ENCODE results near the gene ELMO1. TPM values are rescaled to one million over a fixed set of nuclear protein-coding genes. Genes with fewer than 3 reads are reported as not detected.

Gene ELMO1
- total and polyA plus RNA-seq, 4 donors, result 10.1 to 183 (median 34.4) TPM

DNA sequence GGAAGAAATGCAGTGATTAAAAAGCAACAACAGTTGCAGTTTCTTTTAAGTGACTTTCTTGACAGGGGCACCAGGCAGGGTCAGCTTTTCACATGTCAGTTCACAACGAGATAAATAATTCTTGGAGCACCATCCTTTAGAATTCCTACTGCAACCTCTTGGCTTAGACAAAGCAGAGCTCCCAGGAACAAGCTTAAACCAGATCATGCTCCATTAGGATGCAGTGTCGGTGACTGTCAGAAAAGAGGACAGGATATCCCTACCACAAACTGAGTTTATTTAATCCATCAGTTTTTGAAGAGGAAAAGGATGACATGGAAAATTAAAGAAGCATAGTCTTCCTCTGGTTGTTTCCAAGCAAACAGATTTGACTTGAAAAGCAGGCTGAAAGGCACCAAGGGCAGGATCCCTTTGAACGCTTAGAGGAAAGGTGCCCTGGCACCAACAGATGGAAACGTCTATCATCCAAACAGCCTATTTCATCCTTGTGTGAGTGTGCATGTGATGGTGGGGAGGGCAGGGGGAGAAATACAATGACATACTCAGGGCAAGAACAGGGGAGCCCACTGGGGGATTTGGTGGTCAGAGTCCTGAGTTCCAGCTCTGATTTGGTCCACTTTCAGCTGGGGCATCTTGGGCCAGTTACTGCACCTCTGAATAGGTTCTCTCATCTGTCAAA lies 392.3 kb downstream of the ELMO1 start:
- Histone ChIP-seq H3K27me3 (ENCODE audit: control insufficient read depth in 3 of 3, insufficient read depth in 3 of 3, low read length in 2 of 3) (no peaks in the 10 kb centered on the region), H3K36me3 (ENCODE audit: control insufficient read depth in 4 of 4, insufficient read depth in 4 of 4, low read length in 4 of 4) (peaks cover 0 to 1% (median 0%) of the 10 kb centered on the region in 4 donors), H3K4me3 (no peak overlapping the region), H3K9ac (ENCODE audit: insufficient read depth in 1 of 2, low read length in 2 of 2) (no peak overlapping the region), H3K4me1 (ENCODE audit: control insufficient read depth in 5 of 5, insufficient read depth in 5 of 5, low read length in 5 of 5) (peaks cover 0 to 5% (median 0%) of the 10 kb centered on the region in 5 donors), H3K9me3 (ENCODE audit: control insufficient read depth in 4 of 4, insufficient read depth in 3 of 4, low read length in 3 of 4) (no peaks in the 10 kb centered on the region), H3K27ac (ENCODE audit: low read depth in 1 of 2, low read length in 1 of 2) (no peak overlapping the region)
- ATAC-seq (ENCODE audit: insufficient read depth, low FRiP score) (no peak), DNase-seq (no peak)
- 70 to 82% methylated on average over 4 of the region's 4 CpGs for WGBS, 2 donors
- TF ChIP-seq CTCF (IDR thresholded peaks at IDR 0.05; ENCODE audit: control extremely low read depth, extremely low read depth), result no peak

GRCh38 chr7:37054624-37055241 lies 393.9 kb downstream of the ELMO1 start:
- TF ChIP-seq CTCF (IDR thresholded peaks at IDR 0.05; ENCODE audit: control extremely low read depth, extremely low read depth), result no peak
- DNase-seq (peak in 2 of 3 donors; percentile 15 to 25), ATAC-seq (ENCODE audit: insufficient read depth, low FRiP score) (no peak)
- peaks cover 0 to 1% (median 0%) of the 10 kb centered on the region in 4 donors for H3K36me3 ChIP-seq (ENCODE audit: control insufficient read depth in 4 of 4, insufficient read depth in 4 of 4, low read length in 4 of 4)
- no peak overlapping the region for H3K4me3 ChIP-seq
- H3K27me3 ChIP-seq (ENCODE audit: control insufficient read depth in 3 of 3, insufficient read depth in 3 of 3, low read length in 2 of 3), result no peaks in the 10 kb centered on the region
- H3K9me3 ChIP-seq (ENCODE audit: control insufficient read depth in 4 of 4, insufficient read depth in 3 of 4, low read length in 3 of 4), result no peaks in the 10 kb centered on the region
- WGBS, 2 donors, result 83 to 94% methylated on average over 2 of the region's 2 CpGs
- no peak overlapping the region for H3K27ac ChIP-seq (ENCODE audit: low read depth in 1 of 2, low read length in 1 of 2)
- H3K9ac ChIP-seq (ENCODE audit: insufficient read depth in 1 of 2, low read length in 2 of 2), result no peak overlapping the region
- peaks cover 0 to 5% (median 0%) of the 10 kb centered on the region in 5 donors for H3K4me1 ChIP-seq (ENCODE audit: control insufficient read depth in 5 of 5, insufficient read depth in 5 of 5, low read length in 5 of 5)

DNA sequence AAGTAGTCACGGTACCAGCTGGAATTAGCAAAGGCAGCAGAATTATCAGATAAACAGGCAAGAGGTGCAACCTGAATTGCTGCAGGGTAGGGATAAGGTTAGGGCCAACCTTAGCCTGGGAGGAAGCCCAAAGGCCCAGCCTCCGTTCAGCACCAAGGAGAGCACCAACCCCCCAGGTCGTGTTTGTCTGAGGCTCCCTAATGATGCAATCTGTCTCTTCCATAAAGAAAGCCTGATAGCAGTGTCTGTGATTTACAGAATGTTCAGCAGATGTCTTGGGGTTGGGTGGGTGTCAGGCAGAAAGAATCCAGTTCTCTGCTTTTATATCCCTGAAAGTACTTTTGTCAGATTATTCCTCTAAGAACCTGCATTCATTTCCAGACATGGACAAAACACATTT lies 396.0 kb downstream of the ELMO1 start:
- Histone ChIP-seq H3K9me3 (ENCODE audit: control insufficient read depth in 4 of 4, insufficient read depth in 3 of 4, low read length in 3 of 4) (no peaks in the 10 kb centered on the region), H3K27ac (ENCODE audit: low read depth in 1 of 2, low read length in 1 of 2) (no peak overlapping the region), H3K36me3 (ENCODE audit: control insufficient read depth in 4 of 4, insufficient read depth in 4 of 4, low read length in 4 of 4) (no peaks in the 10 kb centered on the region), H3K4me3 (no peak overlapping the region), H3K9ac (ENCODE audit: insufficient read depth in 1 of 2, low read length in 2 of 2) (no peak overlapping the region), H3K27me3 (ENCODE audit: control insufficient read depth in 3 of 3, insufficient read depth in 3 of 3, low read length in 2 of 3) (no peaks in the 10 kb centered on the region), H3K4me1 (ENCODE audit: control insufficient read depth in 5 of 5, insufficient read depth in 5 of 5, low read length in 5 of 5) (peaks cover 0 to 5% (median 0%) of the 10 kb centered on the region in 5 donors)
- ATAC-seq (ENCODE audit: insufficient read depth, low FRiP score) (no peak), DNase-seq (peak; percentile 46 to 70 (median 56))
- no peak for TF ChIP-seq CTCF (IDR thresholded peaks at IDR 0.05; ENCODE audit: control extremely low read depth, extremely low read depth)
- 49 to 56% methylated on average over 3 of the region's 3 CpGs for WGBS, 2 donors

Measured in lung (tissue), 12 donors.